ENCODE measurements around the gene TIGD3.

The TIGD3 gene

GRCh38 chr11:65354265-65355012 lies at the start of gene TIGD3:
Gene TIGD3, plus strand, starts transcription at chr11:65354751. Its CDS starts 1,058 bp downstream, at chr11:65355809.
- DNase-seq, result peak; percentile 95 to 99 (median 99)

GRCh38 chr11:65305501-65306268 lies 48.9 kb upstream of the TIGD3 start:
- no peak for DNase-seq

GRCh38 chr11:65307298-65308229 lies 47.0 kb upstream of the TIGD3 start:
- DNase-seq, result no peak

GRCh38 chr11:65308281-65308891 lies 46.2 kb upstream of the TIGD3 start:
- DNase-seq, result peak in 1 of 3 experiments; percentile 24

GRCh38 chr11:65309006-65309405 lies 45.5 kb upstream of the TIGD3 start:
- no peak for DNase-seq

GRCh38 chr11:65310215-65310614 lies 44.3 kb upstream of the TIGD3 start:
- DNase-seq, result no peak

GRCh38 chr11:65310736-65311135 lies 43.8 kb upstream of the TIGD3 start:
- no peak for DNase-seq

GRCh38 chr11:65311170-65311678 lies 43.3 kb upstream of the TIGD3 start:
- no peak for DNase-seq

GRCh38 chr11:65314501-65315203 lies 39.9 kb upstream of the TIGD3 start, which contains the start of gene CDC42EP2:
Gene CDC42EP2, plus strand, starts transcription at chr11:65314866. Its CDS starts 6,033 bp downstream, at chr11:65320899.
- peak; percentile 65 to 83 (median 80) for DNase-seq

GRCh38 chr11:65315204-65315865 lies 39.2 kb upstream of the TIGD3 start:
- peak; percentile 68 to 86 (median 81) for DNase-seq

GRCh38 chr11:65315866-65316226 lies 38.7 kb upstream of the TIGD3 start:
- DNase-seq, result peak in 1 of 3 experiments; percentile 46

GRCh38 chr11:65316227-65317024 lies 38.1 kb upstream of the TIGD3 start:
- peak in 1 of 3 experiments; percentile 49 for DNase-seq

- peak in 2 of 3 experiments; percentile 59 to 72 for DNase-seq
These were observed 37.3 kb upstream of the TIGD3 start for GRCh38 chr11:65317025-65317786.

- DNase-seq, result no peak
These were observed 34.0 kb upstream of the TIGD3 start for GRCh38 chr11:65320386-65321075.

GRCh38 chr11:65321076-65321475 lies 33.5 kb upstream of the TIGD3 start:
- DNase-seq, result no peak

- no peak for DNase-seq
These were observed 32.6 kb upstream of the TIGD3 start for GRCh38 chr11:65321828-65322485.

- DNase-seq, result no peak
These were observed 30.7 kb upstream of the TIGD3 start for GRCh38 chr11:65323813-65324212.

- no peak for DNase-seq
These were observed 29.1 kb upstream of the TIGD3 start for GRCh38 chr11:65325435-65325834.
